Epithelial cell of esophagus (primary cell): ENCODE results near the gene LMX1B.
A peak's percentile ranks its signal among the peaks of the same experiment; 100 is the strongest.

ENCODE experiments used
- DNase-seq: peaks from one replicate; pipeline ENCODE4 v3.0.0; 2010; ENCODE audit warnings: low read depth
- H3K4me3 ChIP-seq: 2 replicates; pipeline ENCODE4 v1.5.1; 2011; ENCODE audit warnings: mild to moderate bottlenecking, low read length, control low read depth
- TF ChIP-seq, protein P1 (sequence below): IDR thresholded peaks from 2 replicates; pipeline ENCODE4 v1.5.1; 2011; ENCODE audit warnings: low read depth, mild to moderate bottlenecking, low read length, control low read depth, inconsistent platforms; ENCODE audit not compliant: insufficient read depth; ENCODE audit errors: missing control alignments

Gene LMX1B

GRCh38 chr9:126701813-126702140, 88.0 kb downstream of the LMX1B start:
- TF ChIP-seq, protein P1, sequence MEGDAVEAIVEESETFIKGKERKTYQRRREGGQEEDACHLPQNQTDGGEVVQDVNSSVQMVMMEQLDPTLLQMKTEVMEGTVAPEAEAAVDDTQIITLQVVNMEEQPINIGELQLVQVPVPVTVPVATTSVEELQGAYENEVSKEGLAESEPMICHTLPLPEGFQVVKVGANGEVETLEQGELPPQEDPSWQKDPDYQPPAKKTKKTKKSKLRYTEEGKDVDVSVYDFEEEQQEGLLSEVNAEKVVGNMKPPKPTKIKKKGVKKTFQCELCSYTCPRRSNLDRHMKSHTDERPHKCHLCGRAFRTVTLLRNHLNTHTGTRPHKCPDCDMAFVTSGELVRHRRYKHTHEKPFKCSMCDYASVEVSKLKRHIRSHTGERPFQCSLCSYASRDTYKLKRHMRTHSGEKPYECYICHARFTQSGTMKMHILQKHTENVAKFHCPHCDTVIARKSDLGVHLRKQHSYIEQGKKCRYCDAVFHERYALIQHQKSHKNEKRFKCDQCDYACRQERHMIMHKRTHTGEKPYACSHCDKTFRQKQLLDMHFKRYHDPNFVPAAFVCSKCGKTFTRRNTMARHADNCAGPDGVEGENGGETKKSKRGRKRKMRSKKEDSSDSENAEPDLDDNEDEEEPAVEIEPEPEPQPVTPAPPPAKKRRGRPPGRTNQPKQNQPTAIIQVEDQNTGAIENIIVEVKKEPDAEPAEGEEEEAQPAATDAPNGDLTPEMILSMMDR, result no peak
- H3K4me3 ChIP-seq, result no peak overlapping the region
- DNase-seq, result no peak

DNA sequence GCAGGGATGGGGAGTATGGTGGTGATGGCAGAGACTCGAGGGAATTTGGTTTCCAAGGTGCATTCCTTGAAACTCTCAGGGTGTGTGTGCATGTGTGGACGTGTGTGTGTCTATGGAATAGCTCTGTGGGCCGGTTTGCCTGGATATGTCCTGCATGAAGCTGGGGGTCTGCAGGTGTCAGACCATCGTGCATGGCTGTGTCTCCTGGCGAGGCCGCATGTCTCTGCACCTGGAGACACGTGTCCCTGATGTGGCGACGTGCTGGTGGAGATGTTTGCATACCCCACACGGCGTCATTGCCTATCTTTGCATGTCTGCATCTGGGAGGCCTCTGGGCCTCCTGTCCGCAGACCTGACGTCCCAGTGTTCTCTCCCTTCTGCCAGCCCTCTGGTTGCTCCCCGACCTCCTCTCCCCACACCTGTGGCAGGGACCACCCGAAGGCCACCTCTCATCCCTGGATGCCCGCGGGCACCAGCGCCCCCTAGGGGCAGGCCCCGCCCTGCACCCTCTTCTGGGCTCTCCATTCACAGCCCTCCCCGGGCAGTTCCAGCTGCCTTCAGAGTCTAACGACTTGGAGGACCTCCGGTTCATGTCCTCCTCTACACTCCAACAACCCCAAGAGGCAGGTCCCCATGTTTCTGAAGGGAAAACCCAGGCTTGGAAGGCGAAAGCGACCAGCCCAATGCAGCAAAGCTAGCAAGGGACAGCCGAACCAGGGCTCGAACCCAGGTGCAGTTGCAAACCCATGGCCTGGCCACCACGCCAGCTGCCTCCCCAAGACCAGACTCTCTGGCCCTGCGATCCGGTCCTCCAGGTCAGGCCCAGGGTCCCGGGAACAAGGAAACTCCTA, 88.6 kb downstream of the LMX1B start:
- H3K4me3 ChIP-seq, result no peak overlapping the region
- TF ChIP-seq, protein P1, result peak; percentile 58
- DNase-seq, result no peak

DNA sequence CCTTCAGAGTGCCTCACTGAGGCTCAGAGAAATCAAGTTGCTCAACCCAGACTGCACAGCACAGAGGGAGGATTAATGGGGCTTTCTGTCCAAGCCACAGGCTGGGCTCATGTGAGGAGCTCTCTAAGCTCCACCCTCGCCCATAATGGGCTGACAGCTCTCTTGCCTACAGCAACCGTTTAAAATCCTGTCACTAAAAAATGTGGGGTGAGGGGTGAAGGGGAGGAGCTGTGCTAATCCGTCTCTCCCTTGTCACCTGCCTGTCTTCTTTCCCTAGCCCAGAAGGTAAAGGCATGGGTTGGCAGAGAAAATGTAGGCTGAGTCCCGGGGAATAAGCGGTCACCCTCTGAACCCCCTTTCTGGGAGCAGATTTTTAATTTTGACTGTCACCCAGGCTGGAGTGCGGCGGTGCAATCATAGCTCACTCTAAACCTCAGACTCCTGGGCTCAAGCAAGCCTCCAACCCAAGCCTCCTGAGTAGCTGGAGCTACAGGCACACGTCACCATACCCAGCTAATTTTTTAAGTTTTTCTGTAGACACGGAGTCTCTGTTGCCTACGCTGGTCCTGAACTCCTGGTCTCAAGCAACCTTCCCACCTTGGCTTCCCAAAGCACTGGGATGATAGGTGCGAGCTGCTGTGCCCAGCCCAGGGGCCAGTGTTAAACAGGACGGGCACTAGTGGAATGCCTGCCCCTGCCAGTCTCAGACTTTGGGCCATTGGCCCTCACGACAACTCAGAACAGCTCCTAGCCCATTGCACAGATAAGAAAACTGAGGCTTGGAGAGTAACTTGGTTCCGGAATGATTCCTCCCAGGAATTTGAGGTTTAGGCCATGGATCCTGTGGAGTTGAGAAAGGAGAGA, 89.5 kb downstream of the LMX1B start:
- no peak for DNase-seq
- H3K4me3 ChIP-seq, result no peak overlapping the region
- TF ChIP-seq, protein P1, result no peak

- no peak for DNase-seq
- TF ChIP-seq, protein P1, result no peak
- H3K4me3 ChIP-seq, result no peak overlapping the region
These were observed 90.1 kb downstream of the LMX1B start for GRCh38 chr9:126703866-126704156.

GRCh38 chr9:126704157-126704891, 90.6 kb downstream of the LMX1B start:
- H3K4me3 ChIP-seq, result peak overlapping the region; percentile 30
- TF ChIP-seq, protein P1, result no peak
- peak; percentile 82 for DNase-seq

DNA sequence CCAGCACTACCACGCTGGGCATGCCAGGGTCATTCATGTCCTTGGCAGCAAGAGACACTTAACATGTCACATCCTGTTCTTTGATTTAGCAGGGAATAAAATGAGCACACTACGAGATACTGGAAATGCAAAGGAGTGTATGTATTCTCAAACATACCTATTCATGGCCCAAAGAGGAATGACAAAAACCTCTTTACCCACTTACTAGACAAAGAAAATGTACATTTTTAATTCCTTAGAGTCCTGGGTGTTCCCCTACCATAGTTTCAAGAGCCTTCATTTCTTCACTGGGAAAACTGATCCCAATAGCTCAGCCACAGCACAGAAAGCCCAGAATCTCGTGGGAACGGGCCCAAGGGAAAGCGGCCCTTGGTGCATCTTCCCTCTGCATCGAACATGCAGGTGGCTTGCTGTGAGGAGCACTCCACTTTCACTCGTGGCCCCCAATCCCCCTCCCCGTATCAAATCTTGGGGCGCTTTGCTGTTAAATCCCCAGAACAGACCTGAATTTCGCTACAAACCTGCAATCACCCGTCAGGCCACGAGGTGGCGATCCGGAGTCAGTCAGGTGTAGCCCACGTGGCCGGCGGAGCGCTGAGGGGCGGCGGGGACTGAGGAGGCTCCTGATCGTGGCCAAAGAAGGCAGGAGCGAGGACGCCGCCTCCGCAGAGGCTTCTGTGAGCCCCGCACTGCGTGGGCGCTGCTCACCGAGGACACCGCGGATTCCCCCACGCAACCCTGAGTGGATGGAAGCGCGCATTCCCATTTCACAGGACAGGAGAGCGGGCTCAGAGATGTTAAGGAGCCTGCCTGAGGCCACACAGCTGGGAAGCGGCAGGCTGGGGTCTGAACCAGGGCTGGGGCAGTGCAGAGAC, 91.4 kb downstream of the LMX1B start:
- peak overlapping the region; percentile 30 for H3K4me3 ChIP-seq
- DNase-seq, result peak; percentile 69
- TF ChIP-seq, protein P1, result peak; percentile 90
